Suprapubic skin (tissue), 4 donors: ENCODE data around the gene SPIN1. TPM values are rescaled to one million over a fixed set of nuclear protein-coding genes. Genes with fewer than 3 reads are reported as not detected.

Source experiments
- DNase-seq, 2 donors: peaks; one replicate each; pipeline ENCODE4 v3.0.0-alpha.2; 2019; ENCODE audit warnings: low spot score in 2 of 2
- H3K27ac ChIP-seq: fragments of 200-600 bp; sonication (generic); one replicate; pipeline ENCODE4 v1.5.1; 2019
- H3K27me3 ChIP-seq: fragments of 200-600 bp; sonication (generic); one replicate; pipeline ENCODE4 v1.5.1; 2019
- H3K36me3 ChIP-seq: fragments of 200-600 bp; sonication (generic); one replicate; pipeline ENCODE4 v1.5.1; 2019
- H3K4me1 ChIP-seq: fragments of 200-600 bp; sonication (generic); one replicate; pipeline ENCODE4 v1.5.1; 2019
- H3K4me3 ChIP-seq: fragments of 200-600 bp; sonication (generic); one replicate; pipeline ENCODE4 v1.5.1; 2019; ENCODE audit warnings: mild to moderate bottlenecking
- H3K9me3 ChIP-seq: fragments of 200-600 bp; sonication (generic); one replicate; pipeline ENCODE4 v1.5.1; 2019
- EP300 ChIP-seq: sonication (generic); formaldehyde crosslinking; IDR thresholded peaks from one replicate; pipeline ENCODE4 v1.6.1; 2017; ENCODE audit warnings: antibody characterized with exemption
- POLR2A ChIP-seq, 2 donors: fragments of 450-650 bp; IDR thresholded peaks; one replicate each; pipeline ENCODE4 v1.6.1; 2017; ENCODE audit warnings: antibody characterized with exemption in 2 of 2, mild to moderate bottlenecking in 2 of 2, moderate library complexity in 2 of 2
- POLR2AphosphoS5 ChIP-seq, 3 donors: sonication (generic); formaldehyde crosslinking; IDR thresholded peaks; one replicate each; pipeline ENCODE4 v1.6.1; 2017; ENCODE audit warnings: antibody characterized with exemption in 3 of 3
- WGBS: methylation state at CpG from one replicate; pipeline ENCODE4 v1.1.5; 2018; 5-methylcytosine and 5-hydroxymethylcytosine counted together
- total RNA-seq, 4 donors: library from RNA; depleted of rRNA; stranded (reverse); fragments of >200 nt; gene quantifications; one replicate each; pipeline ENCODE4 v1.1.0, GENCODE V29; 2016
- TF ChIP-seq, protein P1 (sequence below), 2 donors: fragments of 200-600 bp in 1 of 2; fragments of 450-650 bp in 1 of 2; sonication (generic) in 1 of 2; IDR thresholded peaks; one replicate each; pipeline ENCODE4 v1.5.1; 2016 to 2019; ENCODE audit warnings: antibody characterized with exemption in 2 of 2, mild to moderate bottlenecking in 1 of 2, moderate library complexity in 1 of 2

SPIN1 gene
- total RNA-seq, 4 donors from 2014 or later: 44.9 to 60.3 (median 54.4) TPM

DNA sequence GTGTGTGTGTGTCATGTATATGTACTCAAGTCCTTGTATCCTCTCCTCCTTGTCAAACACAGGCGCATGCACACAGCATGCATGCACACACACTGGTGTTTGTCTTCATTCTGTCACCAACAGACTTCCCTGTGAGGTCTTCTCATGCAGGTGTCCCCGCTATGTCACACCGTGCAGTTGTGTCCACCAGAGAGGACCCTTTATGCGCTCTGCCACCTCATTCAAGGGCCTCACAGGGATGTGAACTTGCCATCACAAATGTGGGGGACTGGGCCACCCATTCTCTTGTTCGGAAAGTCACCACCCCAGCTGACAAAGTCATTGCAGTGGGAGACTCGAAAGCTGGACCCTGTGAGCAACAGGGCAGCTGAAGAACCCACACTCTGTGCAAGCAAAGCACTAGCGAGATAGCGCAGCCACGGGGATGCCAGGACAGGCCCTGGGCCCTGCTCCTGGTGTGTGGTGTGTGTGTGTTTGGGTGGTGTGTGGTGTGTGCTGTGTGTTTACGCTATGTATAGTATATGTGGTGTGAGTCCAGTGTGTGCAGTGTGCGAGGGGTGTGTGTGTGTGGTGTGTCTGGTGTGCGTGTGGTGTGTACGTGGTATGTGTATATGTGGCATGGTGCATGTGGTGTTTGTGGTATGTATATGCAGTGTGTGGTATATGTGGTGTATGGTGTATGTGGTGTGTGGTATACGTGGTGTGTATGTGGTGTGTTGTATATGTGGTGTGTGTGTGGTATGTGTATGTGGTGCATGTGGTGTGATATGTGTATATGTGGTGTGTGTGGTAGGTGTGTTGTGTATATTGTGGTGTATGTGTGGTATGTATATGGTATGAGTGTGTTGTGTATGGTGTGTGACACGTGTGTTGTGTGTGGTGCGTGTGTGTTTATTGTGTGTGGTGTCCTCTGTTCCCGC lies 115.9 kb downstream of the SPIN1 start:
- no peaks in the 10 kb centered on the region for H3K27me3 ChIP-seq
- TF ChIP-seq POLR2AphosphoS5 (IDR thresholded peaks at IDR 0.05) (no peak), EP300 (no peak), POLR2A (IDR thresholded peaks at IDR 0.05) (no peak)
- TF ChIP-seq, protein P1, sequence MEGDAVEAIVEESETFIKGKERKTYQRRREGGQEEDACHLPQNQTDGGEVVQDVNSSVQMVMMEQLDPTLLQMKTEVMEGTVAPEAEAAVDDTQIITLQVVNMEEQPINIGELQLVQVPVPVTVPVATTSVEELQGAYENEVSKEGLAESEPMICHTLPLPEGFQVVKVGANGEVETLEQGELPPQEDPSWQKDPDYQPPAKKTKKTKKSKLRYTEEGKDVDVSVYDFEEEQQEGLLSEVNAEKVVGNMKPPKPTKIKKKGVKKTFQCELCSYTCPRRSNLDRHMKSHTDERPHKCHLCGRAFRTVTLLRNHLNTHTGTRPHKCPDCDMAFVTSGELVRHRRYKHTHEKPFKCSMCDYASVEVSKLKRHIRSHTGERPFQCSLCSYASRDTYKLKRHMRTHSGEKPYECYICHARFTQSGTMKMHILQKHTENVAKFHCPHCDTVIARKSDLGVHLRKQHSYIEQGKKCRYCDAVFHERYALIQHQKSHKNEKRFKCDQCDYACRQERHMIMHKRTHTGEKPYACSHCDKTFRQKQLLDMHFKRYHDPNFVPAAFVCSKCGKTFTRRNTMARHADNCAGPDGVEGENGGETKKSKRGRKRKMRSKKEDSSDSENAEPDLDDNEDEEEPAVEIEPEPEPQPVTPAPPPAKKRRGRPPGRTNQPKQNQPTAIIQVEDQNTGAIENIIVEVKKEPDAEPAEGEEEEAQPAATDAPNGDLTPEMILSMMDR (IDR thresholded peaks at IDR 0.05): no peak
- no peak overlapping the region for H3K4me3 ChIP-seq
- H3K4me1 ChIP-seq: no peaks in the 10 kb centered on the region
- no peak for DNase-seq
- no peak overlapping the region for H3K27ac ChIP-seq
- no peaks in the 10 kb centered on the region for H3K36me3 ChIP-seq
- 95% methylated on average over 17 of the region's 17 CpGs for WGBS
- no peaks in the 10 kb centered on the region for H3K9me3 ChIP-seq

- no peak overlapping the region for H3K27ac ChIP-seq
- no peaks in the 10 kb centered on the region for H3K27me3 ChIP-seq
- 90% methylated on average over 2 of the region's 2 CpGs for WGBS
- no peak for DNase-seq
- H3K36me3 ChIP-seq: no peaks in the 10 kb centered on the region
- no peaks in the 10 kb centered on the region for H3K9me3 ChIP-seq
- H3K4me1 ChIP-seq: no peaks in the 10 kb centered on the region
- H3K4me3 ChIP-seq: no peak overlapping the region
- no peak for TF ChIP-seq POLR2A (IDR thresholded peaks at IDR 0.05)
Measured at GRCh38 chr9:88508326-88508725, 120.1 kb downstream of the SPIN1 start.

GRCh38 chr9:88511906-88512305 lies 123.7 kb downstream of the SPIN1 start:
- Histone ChIP-seq H3K27me3 (no peaks in the 10 kb centered on the region), H3K9me3 (no peaks in the 10 kb centered on the region), H3K4me3 (no peak overlapping the region), H3K36me3 (no peaks in the 10 kb centered on the region), H3K4me1 (no peaks in the 10 kb centered on the region), H3K27ac (no peak overlapping the region)
- WGBS: 66% methylated on average over 4 of the region's 4 CpGs
- TF ChIP-seq, protein P1 (IDR thresholded peaks at IDR 0.05): no peak
- no peak for TF ChIP-seq EP300
- TF ChIP-seq POLR2A (IDR thresholded peaks at IDR 0.05): no peak
- no peak for TF ChIP-seq POLR2AphosphoS5 (IDR thresholded peaks at IDR 0.05)
- DNase-seq: no peak

DNA sequence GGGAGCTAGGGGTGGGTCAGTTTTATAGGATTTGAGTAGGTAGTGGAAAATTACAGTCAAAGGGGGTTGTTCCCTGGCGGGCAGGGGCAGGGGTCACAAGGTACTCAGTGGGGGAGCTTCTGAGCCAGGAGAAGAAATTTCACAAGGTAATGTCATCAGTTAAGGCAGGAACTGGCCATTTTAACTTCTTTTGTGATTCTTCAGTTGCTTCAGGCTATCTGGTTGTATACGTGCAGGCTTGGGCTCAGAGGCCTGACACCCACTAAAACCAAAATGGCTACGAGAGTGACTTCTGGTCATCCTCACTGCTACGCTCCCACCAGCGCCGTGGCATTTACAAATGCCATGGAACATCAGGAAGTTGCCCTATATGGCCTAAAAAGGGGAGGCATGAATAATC lies 126.0 kb downstream of the SPIN1 start:
- peak in 1 of 2 donors; percentile 21 for DNase-seq
- TF ChIP-seq POLR2A (IDR thresholded peaks at IDR 0.05): no peak
- TF ChIP-seq POLR2AphosphoS5 (IDR thresholded peaks at IDR 0.05): no peak
- TF ChIP-seq, protein P1 (IDR thresholded peaks at IDR 0.05): no peak
- no peak for TF ChIP-seq EP300
- Histone ChIP-seq H3K9me3 (no peaks in the 10 kb centered on the region), H3K27me3 (peaks cover 6% of the 10 kb centered on the region), H3K27ac (no peak overlapping the region), H3K4me1 (no peaks in the 10 kb centered on the region), H3K36me3 (no peaks in the 10 kb centered on the region), H3K4me3 (no peak overlapping the region)
- 92% methylated on average over 6 of the region's 6 CpGs for WGBS

GRCh38 chr9:88521308-88521707 lies 133.1 kb downstream of the SPIN1 start:
- Histone ChIP-seq H3K4me3 (no peak overlapping the region), H3K27me3 (peaks cover 7% of the 10 kb centered on the region), H3K9me3 (no peaks in the 10 kb centered on the region), H3K4me1 (no peaks in the 10 kb centered on the region), H3K36me3 (no peaks in the 10 kb centered on the region), H3K27ac (no peak overlapping the region)
- 61% methylated on average over 4 of the region's 4 CpGs for WGBS
- DNase-seq: no peak
- TF ChIP-seq, protein P1 (IDR thresholded peaks at IDR 0.05): no peak
- TF ChIP-seq POLR2A (IDR thresholded peaks at IDR 0.05): no peak
